MM.1S (cell line): ENCODE results near the gene NUDT4B.
"Not testable (repeated sequence)": the region's sequence is repeated elsewhere in the genome, so short reads cannot be mapped to it uniquely, and the experiment has no call there.

Source experiments
- DNase-seq: peaks from one replicate; pipeline ENCODE4 v3.0.0-alpha.2; 2015
- H2AFZ ChIP-seq: fragments of 300-600 bp; sonication (generic); 2 replicates; pipeline ENCODE4 v1.6.0; 2016; ENCODE audit warnings: antibody characterized with exemption, low read length
- H3F3A ChIP-seq: fragments of 300-600 bp; sonication (generic); 2 replicates; pipeline ENCODE4 v1.6.1; 2016; ENCODE audit warnings: mild to moderate bottlenecking, antibody characterized with exemption, low read length, moderate library complexity, mixed read lengths; ENCODE audit not compliant: insufficient read depth
- H3K27ac ChIP-seq: fragments of 300-600 bp; sonication (generic); 2 replicates; pipeline ENCODE4 v1.5.1; 2016; ENCODE audit warnings: mild to moderate bottlenecking, low read length
- H3K27me3 ChIP-seq: fragments of 300-600 bp; sonication (generic); replicated peaks from 2 replicates; pipeline ENCODE4 v1.6.0; 2016; ENCODE audit warnings: low read length; ENCODE audit not compliant: insufficient read depth
- H3K36me3 ChIP-seq: fragments of 300-600 bp; sonication (generic); replicated peaks from 2 replicates; pipeline ENCODE4 v1.6.1; 2016; ENCODE audit warnings: mild to moderate bottlenecking, low read length, mixed read lengths; ENCODE audit not compliant: insufficient read depth
- H3K4me1 ChIP-seq: fragments of 300-600 bp; sonication (generic); 2 replicates; pipeline ENCODE4 v1.6.1; 2016; ENCODE audit warnings: low read length, mixed read lengths
- H3K4me2 ChIP-seq: fragments of 300-600 bp; sonication (generic); 2 replicates; pipeline ENCODE4 v1.6.0; 2016; ENCODE audit warnings: low read depth, low read length
- H3K4me3 ChIP-seq: fragments of 300-600 bp; sonication (generic); 2 replicates; pipeline ENCODE4 v1.5.1; 2016; ENCODE audit warnings: low read length, mixed read lengths
- H3K79me2 ChIP-seq: fragments of 300-600 bp; sonication (generic); 2 replicates; pipeline ENCODE4 v1.6.1; 2016; ENCODE audit warnings: mixed run types, low read length, mixed read lengths
- H3K9ac ChIP-seq: fragments of 300-600 bp; sonication (generic); 2 replicates; pipeline ENCODE4 v1.6.1; 2016; ENCODE audit warnings: low read length, mixed read lengths
- H3K9me2 ChIP-seq: fragments of 300-600 bp; sonication (generic); replicated peaks from 2 replicates; pipeline ENCODE4 v1.6.1; 2016; ENCODE audit warnings: mild to moderate bottlenecking, low read length, mixed read lengths; ENCODE audit not compliant: insufficient read depth
- H3K9me3 ChIP-seq: fragments of 300-600 bp; sonication (generic); replicated peaks from 2 replicates; pipeline ENCODE4 v1.6.1; 2016; ENCODE audit warnings: mild to moderate bottlenecking, low read length, mixed read lengths; ENCODE audit not compliant: insufficient read depth
- H4K20me1 ChIP-seq: fragments of 300-600 bp; sonication (generic); 2 replicates; pipeline ENCODE4 v1.6.1; 2016; ENCODE audit warnings: mild to moderate bottlenecking, low read length, moderate library complexity, mixed read lengths; ENCODE audit not compliant: insufficient read depth

Gene NUDT4B

DNA sequence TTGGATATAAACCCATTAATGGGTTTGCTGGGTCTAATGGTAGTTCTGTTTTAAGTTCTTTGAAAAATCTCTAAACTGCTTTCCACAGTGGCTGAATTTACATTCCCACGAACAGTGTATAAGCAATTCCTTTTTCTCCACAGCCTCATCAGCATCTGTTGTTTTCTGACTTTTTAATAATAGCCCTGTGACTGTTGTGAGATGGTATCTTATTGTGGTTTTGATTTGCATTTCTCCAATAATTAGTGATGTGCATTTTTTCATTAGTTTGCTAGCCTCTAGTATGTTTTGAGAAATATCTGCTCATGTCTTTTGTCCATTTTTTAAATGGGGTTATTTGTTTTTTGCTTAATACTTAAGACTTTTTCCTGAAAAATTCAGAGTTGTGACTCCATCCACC, 31.8 kb downstream of the NUDT4B start:
- H3K4me1 ChIP-seq, H3K9ac ChIP-seq, H3K9me2 ChIP-seq, H2AFZ ChIP-seq, H3K27me3 ChIP-seq, H3K4me3 ChIP-seq, DNase-seq, H3K36me3 ChIP-seq, H3K4me2 ChIP-seq, H3K9me3 ChIP-seq, H3F3A ChIP-seq, H4K20me1 ChIP-seq, H3K27ac ChIP-seq, H3K79me2 ChIP-seq: not testable (repeated sequence)

DNA sequence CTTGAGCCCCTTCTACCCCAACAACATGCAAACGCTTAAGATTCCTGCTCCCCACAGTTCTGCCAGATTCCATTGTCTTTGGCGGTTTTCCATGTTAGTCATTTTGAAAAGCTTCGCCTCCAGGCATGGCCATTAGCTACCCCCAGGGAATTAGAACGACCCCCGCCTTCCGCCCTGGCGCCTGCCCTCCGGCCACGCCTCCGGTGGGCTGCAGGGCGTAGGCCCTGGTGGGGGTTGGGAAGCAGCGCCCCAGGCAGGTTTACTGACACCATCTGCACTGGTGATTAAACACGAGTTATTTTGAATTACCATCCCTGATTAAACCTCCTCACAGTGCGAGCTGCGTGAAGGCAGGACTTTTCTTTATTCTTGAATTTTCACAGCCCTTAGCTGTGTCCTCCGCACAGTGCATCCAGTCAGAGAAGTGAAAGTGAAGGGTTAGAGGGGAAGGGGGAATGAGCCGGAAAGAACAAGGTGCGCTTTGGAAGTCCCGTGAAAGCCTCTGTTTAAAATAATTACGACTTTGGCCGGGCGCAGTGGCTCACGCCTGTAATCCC, 43.0 kb downstream of the NUDT4B start:
- H3K4me1 ChIP-seq, H3F3A ChIP-seq, H3K36me3 ChIP-seq, H4K20me1 ChIP-seq, H3K4me3 ChIP-seq, H3K9ac ChIP-seq, H3K27me3 ChIP-seq, H3K4me2 ChIP-seq, H3K9me3 ChIP-seq, H3K9me2 ChIP-seq, DNase-seq, H3K27ac ChIP-seq, H3K79me2 ChIP-seq, H2AFZ ChIP-seq: not testable (repeated sequence)

DNA sequence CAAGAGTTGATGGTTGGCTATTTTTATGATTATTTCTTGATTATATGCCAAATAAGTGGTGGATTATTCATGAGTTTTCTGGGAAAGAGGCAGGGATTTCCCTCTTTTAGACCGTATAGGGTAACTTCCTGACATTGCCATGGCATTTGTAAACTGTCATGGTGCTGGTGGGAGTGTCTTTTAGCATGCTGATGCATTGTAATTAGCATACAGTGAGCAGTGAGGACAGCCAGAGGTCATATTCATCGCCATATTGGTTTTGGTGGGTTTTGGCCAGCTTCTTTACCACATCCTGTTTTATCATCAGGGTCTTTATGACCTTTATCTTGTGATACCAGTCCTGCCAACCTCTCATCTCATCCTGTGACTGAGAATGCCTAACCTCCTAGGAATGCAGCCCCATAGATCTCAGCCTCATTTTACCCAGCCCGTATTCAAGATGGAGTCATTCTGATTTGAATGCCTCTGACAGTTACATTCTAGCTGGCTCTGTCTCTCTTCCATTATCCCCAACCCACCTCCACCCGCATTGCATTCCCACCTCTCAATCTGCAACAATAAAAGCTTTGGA, 45.3 kb downstream of the NUDT4B start:
- H3K9me2 ChIP-seq, H3K4me2 ChIP-seq, H3K9me3 ChIP-seq, H3K36me3 ChIP-seq, H3F3A ChIP-seq, H3K4me3 ChIP-seq, H2AFZ ChIP-seq, H3K4me1 ChIP-seq, H3K9ac ChIP-seq, H3K27ac ChIP-seq, H3K27me3 ChIP-seq, H3K79me2 ChIP-seq, DNase-seq, H4K20me1 ChIP-seq: not testable (repeated sequence)
